ENCODE measurements around the gene ZSCAN5A.

- TF ChIP-seq CTCF (IDR thresholded peaks at IDR 0.05; ENCODE audit: insufficient read depth, low read depth, low read length) (no peak), EZH2 (IDR thresholded peaks at IDR 0.05; ENCODE audit: insufficient read depth, low read length) (no peak)
These were observed 24.5 kb downstream of the ZSCAN5A start for GRCh38 chr19:56290104-56290503.

All from astrocyte (in vitro differentiated cells and primary cell).